ENCODE measurements around the gene BICD1. TPM values are rescaled to one million over a fixed set of nuclear protein-coding genes. Genes with fewer than 3 reads are reported as not detected.

BICD1 gene
- polyA plus RNA-seq, 1 experiment: 20.1 TPM

DNA sequence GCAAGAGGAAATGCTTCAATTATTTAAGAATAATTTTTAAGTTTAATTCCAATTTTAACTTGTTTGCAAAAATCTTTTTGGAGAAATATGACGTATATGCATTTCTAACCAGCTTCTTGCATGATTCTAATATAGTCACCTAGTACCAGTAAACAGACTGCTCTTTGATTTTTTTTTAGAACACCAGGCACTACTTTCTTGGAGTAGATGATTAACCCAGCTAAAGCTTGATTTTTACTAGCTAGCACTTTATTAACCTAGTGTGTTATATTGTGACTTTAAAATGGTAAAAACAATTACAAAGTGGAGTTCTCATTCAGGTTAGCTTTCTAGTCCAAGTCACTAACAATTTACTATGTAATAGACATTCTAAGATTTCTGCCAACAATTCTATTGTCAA is 260.1 kb downstream of the BICD1 start:
- CTCF ChIA-PET: interaction anchor here (0.5 to 4.7 kb wide), 8 partner anchors 15 to 767 kb away, joined by 3 to 41 read pairs (median 3); no protein-coding TSS in a partner anchor
- DNase-seq (ENCODE audit: low read depth, low spot score): no peak

GRCh38 chr12:32367381-32367780 is 260.7 kb downstream of the BICD1 start:
- Histone ChIP-seq H3K4me3 (ENCODE audit: low read depth, low read length) (no peak overlapping the region), H3K27ac (ENCODE audit: low read depth, low read length) (no peak overlapping the region), H3K27me3 (ENCODE audit: control insufficient read depth, insufficient read depth, low read length) (no peaks in the 10 kb centered on the region), H3K9me3 (ENCODE audit: control insufficient read depth, insufficient read depth, low read length) (no peaks in the 10 kb centered on the region)
- CTCF ChIA-PET: interaction anchor here (0.6 to 4.7 kb wide), 6 partner anchors 181 to 714 kb away, joined by 3 to 41 read pairs (median 6); partner anchors contain the start of gene YARS2
- TF ChIP-seq CTCF (IDR thresholded peaks at IDR 0.05; ENCODE audit: low read depth, low read length): no peak
- no peak for DNase-seq (ENCODE audit: low read depth, low spot score)
- POLR2A ChIA-PET: no interaction called here

More for the DNA sequence above, 260.1 kb downstream of the BICD1 start:
- Histone ChIP-seq H3K27me3 (ENCODE audit: control insufficient read depth, insufficient read depth, low read length) (no peaks in the 10 kb centered on the region), H3K4me3 (ENCODE audit: low read depth, low read length) (no peak overlapping the region), H3K27ac (ENCODE audit: low read depth, low read length) (no peak overlapping the region), H3K9me3 (ENCODE audit: control insufficient read depth, insufficient read depth, low read length) (no peaks in the 10 kb centered on the region)
- POLR2A ChIA-PET: no interaction called here
- no peak for TF ChIP-seq CTCF (IDR thresholded peaks at IDR 0.05; ENCODE audit: low read depth, low read length)

- DNase-seq (ENCODE audit: low read depth, low spot score): no peak
- Histone ChIP-seq H3K9me3 (ENCODE audit: control insufficient read depth, insufficient read depth, low read length) (no peaks in the 10 kb centered on the region), H3K27ac (ENCODE audit: low read depth, low read length) (no peak overlapping the region), H3K27me3 (ENCODE audit: control insufficient read depth, insufficient read depth, low read length) (no peaks in the 10 kb centered on the region), H3K4me3 (ENCODE audit: low read depth, low read length) (no peak overlapping the region)
- ChIA-PET CTCF (interaction anchor here (0.6 kb wide), 1 partner anchor 116 kb away, joined by 4 read pairs; no protein-coding TSS in a partner anchor), POLR2A (no interaction called here)
- no peak for TF ChIP-seq CTCF (IDR thresholded peaks at IDR 0.05; ENCODE audit: low read depth, low read length)
Observed at GRCh38 chr12:32369202-32369601, 262.6 kb downstream of the BICD1 start.

DNA sequence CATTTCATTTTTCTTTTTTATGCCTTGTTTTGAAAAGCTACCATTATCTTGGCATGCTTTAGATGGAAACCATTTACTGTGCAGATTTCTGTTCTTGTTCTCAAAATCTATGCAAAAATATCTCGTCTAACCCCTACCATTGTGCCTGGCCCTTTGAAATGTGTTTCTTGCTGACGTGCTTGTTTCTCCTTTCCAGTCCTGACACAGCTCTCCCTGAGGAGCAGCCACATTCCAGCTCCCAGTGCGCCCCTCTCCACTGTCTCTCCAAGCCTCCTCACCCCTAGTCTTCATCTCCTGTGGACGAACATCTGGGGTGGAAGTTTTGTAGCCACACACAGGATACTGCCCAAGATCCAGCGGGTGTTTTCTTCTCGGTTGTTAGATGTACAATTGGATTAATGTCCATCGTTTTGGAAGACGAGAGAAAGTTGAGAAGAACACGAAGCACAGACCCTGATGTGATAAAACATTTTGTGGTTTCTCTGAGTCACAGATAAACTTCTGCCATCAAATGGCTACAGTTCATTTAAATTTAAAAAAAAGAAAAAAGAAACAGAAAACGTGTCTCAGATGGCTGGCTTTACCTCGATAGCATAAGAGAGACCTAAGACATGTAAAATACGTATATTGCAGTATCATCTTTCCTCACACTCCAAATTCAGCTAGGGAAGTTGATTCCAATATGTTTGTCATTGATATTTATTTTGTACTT is 270.9 kb downstream of the BICD1 start:
- Histone ChIP-seq H3K9me3 (ENCODE audit: control insufficient read depth, insufficient read depth, low read length) (no peaks in the 10 kb centered on the region), H3K27ac (ENCODE audit: low read depth, low read length) (no peak overlapping the region), H3K4me3 (ENCODE audit: low read depth, low read length) (no peak overlapping the region), H3K27me3 (ENCODE audit: control insufficient read depth, insufficient read depth, low read length) (no peaks in the 10 kb centered on the region)
- no peak for TF ChIP-seq CTCF (IDR thresholded peaks at IDR 0.05; ENCODE audit: low read depth, low read length)
- ChIA-PET POLR2A (no interaction called here), CTCF (interaction anchor here (0.6 to 3.2 kb wide), 5 partner anchors 12 to 295 kb away, joined by 3 to 10 read pairs (median 4); no protein-coding TSS in a partner anchor)
- no peak for DNase-seq (ENCODE audit: low read depth, low spot score)

- ChIA-PET POLR2A (no interaction called here), CTCF (interaction anchor here (0.5 to 3.2 kb wide), 3 partner anchors 14 to 293 kb away, joined by 6 to 10 read pairs (median 6); no protein-coding TSS in a partner anchor)
- Histone ChIP-seq H3K27me3 (ENCODE audit: control insufficient read depth, insufficient read depth, low read length) (no peaks in the 10 kb centered on the region), H3K4me3 (ENCODE audit: low read depth, low read length) (no peak overlapping the region), H3K9me3 (ENCODE audit: control insufficient read depth, insufficient read depth, low read length) (no peaks in the 10 kb centered on the region), H3K27ac (ENCODE audit: low read depth, low read length) (no peak overlapping the region)
- no peak for TF ChIP-seq CTCF (IDR thresholded peaks at IDR 0.05; ENCODE audit: low read depth, low read length)
- DNase-seq (ENCODE audit: low read depth, low spot score): no peak
Observed at GRCh38 chr12:32379213-32379612, 272.6 kb downstream of the BICD1 start.
